ENCODE results near the gene ZNF362.

The ZNF362 gene

DNA sequence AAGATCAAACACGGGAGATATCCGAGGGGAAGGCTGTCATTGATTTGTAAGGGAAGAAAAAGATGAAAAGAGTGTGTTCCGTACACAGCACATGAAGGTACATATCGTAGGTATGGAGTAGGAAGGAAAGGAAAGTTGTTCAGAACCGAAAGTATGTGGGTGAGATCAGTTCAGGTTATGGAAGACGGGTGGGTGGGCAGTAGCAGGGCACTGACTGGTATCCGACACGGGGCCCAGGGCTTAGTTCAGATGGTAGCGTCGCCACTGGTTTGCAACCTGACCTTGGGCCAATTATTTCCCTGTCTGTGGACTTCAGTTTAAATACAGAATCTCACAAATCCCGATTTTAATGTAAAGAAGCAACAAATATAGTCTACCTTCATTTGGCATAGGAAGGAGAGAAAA is 92.4 kb downstream of the ZNF362 start:
- Histone ChIP-seq H3K27me3 (replicated peaks; ENCODE audit: control insufficient read depth, insufficient read depth, low read length) (no peaks in the 10 kb centered on the region), H3K4me3 (replicated peaks; ENCODE audit: low read depth, low read length) (peak overlapping the region; percentile 74), H3K36me3 (ENCODE audit: control insufficient read depth, insufficient read depth, low read length) (no peaks in the 10 kb centered on the region)
- no peak for DNase-seq (ENCODE audit: extremely low read depth, insufficient read length)
- TF ChIP-seq, protein P1, sequence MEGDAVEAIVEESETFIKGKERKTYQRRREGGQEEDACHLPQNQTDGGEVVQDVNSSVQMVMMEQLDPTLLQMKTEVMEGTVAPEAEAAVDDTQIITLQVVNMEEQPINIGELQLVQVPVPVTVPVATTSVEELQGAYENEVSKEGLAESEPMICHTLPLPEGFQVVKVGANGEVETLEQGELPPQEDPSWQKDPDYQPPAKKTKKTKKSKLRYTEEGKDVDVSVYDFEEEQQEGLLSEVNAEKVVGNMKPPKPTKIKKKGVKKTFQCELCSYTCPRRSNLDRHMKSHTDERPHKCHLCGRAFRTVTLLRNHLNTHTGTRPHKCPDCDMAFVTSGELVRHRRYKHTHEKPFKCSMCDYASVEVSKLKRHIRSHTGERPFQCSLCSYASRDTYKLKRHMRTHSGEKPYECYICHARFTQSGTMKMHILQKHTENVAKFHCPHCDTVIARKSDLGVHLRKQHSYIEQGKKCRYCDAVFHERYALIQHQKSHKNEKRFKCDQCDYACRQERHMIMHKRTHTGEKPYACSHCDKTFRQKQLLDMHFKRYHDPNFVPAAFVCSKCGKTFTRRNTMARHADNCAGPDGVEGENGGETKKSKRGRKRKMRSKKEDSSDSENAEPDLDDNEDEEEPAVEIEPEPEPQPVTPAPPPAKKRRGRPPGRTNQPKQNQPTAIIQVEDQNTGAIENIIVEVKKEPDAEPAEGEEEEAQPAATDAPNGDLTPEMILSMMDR (IDR thresholded peaks at IDR 0.05; ENCODE audit: insufficient read depth, low read length, poor library complexity, severe bottlenecking), result no peak

DNA sequence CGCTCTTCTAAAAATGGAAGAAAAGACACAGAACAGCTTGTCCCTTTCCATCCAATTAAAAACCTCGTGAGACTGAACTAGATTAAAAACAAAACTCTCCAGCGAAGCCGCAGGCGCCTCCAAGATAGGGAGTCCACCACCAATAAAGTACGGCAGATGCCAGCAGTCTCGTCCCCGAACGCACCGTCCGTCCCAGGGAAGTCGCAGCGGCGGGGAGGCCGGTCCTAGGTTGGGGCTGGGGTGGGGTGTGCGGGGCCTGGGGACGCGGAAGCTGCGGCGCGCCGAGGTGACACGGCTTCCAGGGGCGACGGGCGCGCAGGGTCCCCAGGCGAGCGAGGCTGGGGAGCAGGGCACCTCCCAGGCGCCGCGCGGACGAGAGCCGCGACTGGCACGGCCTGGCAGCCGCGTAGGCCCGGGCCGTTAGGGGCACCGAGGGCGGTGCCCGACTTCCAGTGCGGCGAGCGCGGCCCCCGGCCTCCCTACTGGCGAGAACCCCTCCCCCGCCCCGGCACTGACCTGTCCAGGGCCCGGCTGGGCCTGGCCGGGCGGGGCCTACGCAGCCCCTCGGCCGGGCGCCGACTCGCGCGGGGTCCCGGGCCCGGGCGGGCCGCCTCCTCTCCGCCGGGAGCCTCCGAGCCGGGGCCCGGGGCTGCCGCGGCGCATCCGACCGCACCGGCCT is 92.9 kb downstream of the ZNF362 start:
- TF ChIP-seq, protein P1 (IDR thresholded peaks at IDR 0.05; ENCODE audit: insufficient read depth, low read length, poor library complexity, severe bottlenecking), result no peak
- Histone ChIP-seq H3K36me3 (ENCODE audit: control insufficient read depth, insufficient read depth, low read length) (no peaks in the 10 kb centered on the region), H3K4me3 (replicated peaks; ENCODE audit: low read depth, low read length) (peak overlapping the region; percentile 74), H3K27me3 (replicated peaks; ENCODE audit: control insufficient read depth, insufficient read depth, low read length) (no peaks in the 10 kb centered on the region)
- DNase-seq (ENCODE audit: extremely low read depth, insufficient read length), result peak; percentile 66

DNA sequence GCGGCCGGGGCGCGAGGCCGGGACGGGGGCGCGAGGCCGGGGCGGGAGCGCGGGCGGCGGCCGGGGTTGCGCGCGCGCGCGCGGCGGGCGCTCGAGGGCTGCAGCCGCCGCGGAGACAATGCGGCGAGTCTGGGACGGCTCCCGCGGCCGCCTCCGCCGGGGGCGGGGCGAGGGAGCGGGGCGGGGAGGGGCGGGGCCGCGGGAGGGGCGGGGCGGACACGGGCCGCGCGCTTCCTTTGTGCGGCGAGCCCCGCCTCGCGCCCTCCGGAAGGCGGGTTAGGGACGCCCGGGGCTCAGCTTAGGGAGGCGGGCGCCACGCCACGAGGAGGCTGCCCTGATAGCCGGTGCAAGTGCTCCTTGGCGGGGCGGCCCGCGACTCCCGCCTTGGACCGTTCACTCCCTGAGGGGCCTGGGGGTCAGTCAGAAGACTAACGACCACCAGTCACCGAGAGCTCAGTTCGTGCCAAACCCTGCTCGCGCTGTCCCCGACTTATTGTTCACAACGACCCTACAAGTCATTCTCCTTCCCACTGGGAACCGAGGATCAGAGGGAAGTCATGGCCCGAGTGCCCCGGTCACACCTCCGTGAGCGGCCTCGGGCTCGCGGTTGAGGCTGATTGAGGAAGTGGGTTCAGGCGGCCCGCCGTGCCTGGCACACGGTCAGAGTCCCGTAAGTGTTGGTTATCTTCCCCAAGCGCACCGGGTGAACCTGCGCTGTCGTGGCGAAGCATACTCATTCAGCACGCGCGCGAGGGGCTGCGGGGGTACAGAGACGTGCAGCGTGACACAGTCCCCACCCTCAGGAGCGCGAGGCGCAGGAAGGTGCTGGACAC is 93.7 kb downstream of the ZNF362 start:
- TF ChIP-seq, protein P1 (IDR thresholded peaks at IDR 0.05; ENCODE audit: insufficient read depth, low read length, poor library complexity, severe bottlenecking), result no peak
- H3K36me3 ChIP-seq (ENCODE audit: control insufficient read depth, insufficient read depth, low read length), result no peaks in the 10 kb centered on the region
- H3K27me3 ChIP-seq (replicated peaks; ENCODE audit: control insufficient read depth, insufficient read depth, low read length), result no peaks in the 10 kb centered on the region
- peak overlapping the region; percentile 82 for H3K4me3 ChIP-seq (replicated peaks; ENCODE audit: low read depth, low read length)
- peak; percentile 86 for DNase-seq (ENCODE audit: extremely low read depth, insufficient read length)

Measured in GM06990 (cell line).